CD4-positive, alpha-beta memory T cell (primary cell): ENCODE data around the gene ASAP3. TPM values are rescaled to one million over a fixed set of nuclear protein-coding genes. Genes with fewer than 3 reads are reported as not detected.
A peak's percentile ranks its signal among the peaks of the same experiment; 100 is the strongest.

Experiments used
- CTCF ChIA-PET: fragments of 350-600 bp; sonication (Branson Sonifier 250); formaldehyde crosslinking; loops from one replicate; lab custom pipeline; 2021; ENCODE audit warnings: inconsistent platforms; ENCODE audit not compliant: partially characterized antibody; lab: Charles Lee
- POLR2A ChIA-PET: fragments of 350-600 bp; sonication (Branson Sonifier 250); formaldehyde crosslinking; loops from one replicate; lab custom pipeline; 2021; ENCODE audit not compliant: partially characterized antibody; lab: Charles Lee
- DNase-seq, 5 donors: peaks; one replicate each; pipeline versions ENCODE4 v3.0.0 to v3.0.0-alpha.2; 2020 to 2022; ENCODE audit warnings: mixed read lengths in 1 of 5
- H3K27ac ChIP-seq: one replicate; pipeline ENCODE4 v1.7.0; 2013; ENCODE audit warnings: low read depth, low read length
- H3K27me3 ChIP-seq: 2 replicates; pipeline ENCODE4 v1.7.0; 2013; ENCODE audit warnings: mild to moderate bottlenecking, low read length, moderate library complexity; ENCODE audit not compliant: insufficient read depth
- H3K36me3 ChIP-seq: 2 replicates; pipeline ENCODE4 v1.7.0; 2013; ENCODE audit warnings: mild to moderate bottlenecking, low read length, moderate library complexity; ENCODE audit not compliant: insufficient read depth
- H3K4me1 ChIP-seq: 2 replicates; pipeline ENCODE4 v1.7.0; 2013; ENCODE audit warnings: mild to moderate bottlenecking, low read length, moderate library complexity; ENCODE audit not compliant: insufficient read depth
- H3K4me3 ChIP-seq, 2 donors: one replicate each; pipeline ENCODE4 v1.7.0; 2013; ENCODE audit warnings: low read length in 2 of 2, mild to moderate bottlenecking in 1 of 2
- H3K9me3 ChIP-seq, 2 donors: one replicate each; pipeline ENCODE4 v1.7.0; 2013; ENCODE audit warnings: low read length in 2 of 2, control low read depth in 1 of 2; ENCODE audit not compliant: control insufficient read depth in 1 of 2
- H3K27ac Mint-ChIP-seq, 7 donors: one replicate each; pipeline ENCODE4 v1.8.0; 2020 to 2021; ENCODE audit warnings: mixed read lengths in 7 of 7, mild to moderate bottlenecking in 6 of 7, inconsistent platforms in 3 of 7, moderate library complexity in 3 of 7
- H3K27me3 Mint-ChIP-seq, 2 donors: one replicate each; pipeline ENCODE4 v1.8.0; 2020 to 2021; ENCODE audit warnings: mixed read lengths in 2 of 2
- H3K36me3 Mint-ChIP-seq, 2 donors: one replicate each; pipeline ENCODE4 v1.8.0; 2020 to 2021; ENCODE audit warnings: mixed read lengths in 2 of 2, inconsistent platforms in 1 of 2, mild to moderate bottlenecking in 1 of 2
- H3K4me1 Mint-ChIP-seq, 4 donors: one replicate each; pipeline ENCODE4 v1.8.0; 2020 to 2021; ENCODE audit warnings: mixed read lengths in 4 of 4, mild to moderate bottlenecking in 1 of 4
- H3K4me3 Mint-ChIP-seq, 8 donors: one replicate each; pipeline ENCODE4 v1.8.0; 2020 to 2021; ENCODE audit warnings: mixed read lengths in 8 of 8, mild to moderate bottlenecking in 7 of 8, moderate library complexity in 6 of 8, inconsistent platforms in 3 of 8
- H3K9me3 Mint-ChIP-seq, 8 donors: one replicate each; pipeline ENCODE4 v1.8.0; 2020 to 2021; ENCODE audit warnings: mixed read lengths in 8 of 8, mild to moderate bottlenecking in 5 of 8, inconsistent platforms in 3 of 8, moderate library complexity in 1 of 8
- intact Hi-C: fragments of 100-400 bp; cut with micrococcal nuclease; formaldehyde crosslinking; loops from one replicate; pipeline ENCODE4 v1.15.1; 2023
- polyA plus RNA-seq, 2 donors: library from polyadenylated mRNA; unstranded; fragments of 300-500 nt; fragmentation: Illumina TruSeq; gene quantifications; one replicate each; pipeline ENCODE4 v1.2.3, GENCODE V29; 2021
- total RNA-seq, 2 experiments: library from RNA; stranded (reverse); gene quantifications; one replicate each; pipeline ENCODE4 v1.2.3, GENCODE V29; 2021

The ASAP3 gene
- total and polyA plus RNA-seq, 4 experiments from 2014 or later, result 0.73 to 1.4 (median 1.3) TPM

DNA sequence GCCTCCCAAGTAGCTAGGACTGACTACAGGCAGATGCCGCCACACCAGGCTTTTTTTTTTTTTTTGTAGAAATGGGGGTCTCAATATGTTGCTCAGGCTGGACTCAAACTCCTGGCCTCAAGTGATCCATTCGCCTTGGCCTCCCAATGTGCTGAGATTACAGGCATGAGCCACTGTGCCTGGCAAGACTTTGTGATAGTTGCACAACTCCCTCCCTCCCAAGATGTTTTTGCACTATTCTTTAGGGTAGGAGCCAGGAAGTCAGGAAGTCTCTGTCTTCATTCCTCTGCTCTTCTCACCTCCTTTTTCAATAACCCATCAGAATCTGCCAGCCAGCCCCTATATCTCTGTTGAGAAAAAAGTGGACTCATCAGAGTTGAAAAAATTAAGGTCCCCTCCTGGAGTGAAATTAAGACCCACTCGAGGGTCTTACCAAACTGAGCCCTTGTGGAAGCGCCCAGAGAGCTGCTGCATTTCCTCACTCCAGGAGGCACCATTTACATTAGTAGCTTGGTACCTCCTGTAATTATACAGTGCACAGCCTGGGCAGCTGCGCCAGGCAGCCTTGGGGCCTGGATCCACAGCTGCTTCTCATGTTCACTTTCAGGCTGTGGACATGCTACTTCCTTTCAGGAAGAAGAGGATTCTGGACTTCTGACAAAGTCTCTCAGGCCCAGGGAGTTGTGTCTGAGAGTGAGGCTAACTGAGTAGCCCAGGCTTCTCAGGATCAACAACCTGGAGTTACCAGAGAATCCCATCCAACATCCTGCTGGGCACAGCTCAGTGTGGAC is 83.5 kb downstream of the ASAP3 start:
- no peak overlapping the region for H3K4me3 ChIP-seq
- no peaks in the 10 kb centered on the region for H3K9me3 Mint-ChIP-seq
- H3K27me3 ChIP-seq, result no peaks in the 10 kb centered on the region
- H3K27ac Mint-ChIP-seq, result no peak overlapping the region
- ChIA-PET CTCF (interaction anchor here (0.9 to 1.4 kb wide), 2 partner anchors 25 kb away, joined by 3 to 4 read pairs; no protein-coding TSS in a partner anchor), POLR2A (no interaction called here)
- peaks cover 16 to 17% of the 10 kb centered on the region in 2 donors for H3K36me3 Mint-ChIP-seq
- H3K4me1 Mint-ChIP-seq, result peaks cover 8 to 12% (median 10%) of the 10 kb centered on the region in 4 donors
- intact Hi-C loops, result loop anchor here (5.0 kb wide), 2 partner anchors 58 to 303 kb away; partner anchors contain the start of gene HNRNPR
- DNase-seq, result no peak
- H3K4me1 ChIP-seq, result peaks cover 11% of the 10 kb centered on the region
- H3K36me3 ChIP-seq, result no peaks in the 10 kb centered on the region
- H3K9me3 ChIP-seq, result no peaks in the 10 kb centered on the region
- H3K27me3 Mint-ChIP-seq, result no peaks in the 10 kb centered on the region
- H3K4me3 Mint-ChIP-seq, result peak overlapping the region in 1 of 8 donors; percentile 21
- no peak overlapping the region for H3K27ac ChIP-seq

DNA sequence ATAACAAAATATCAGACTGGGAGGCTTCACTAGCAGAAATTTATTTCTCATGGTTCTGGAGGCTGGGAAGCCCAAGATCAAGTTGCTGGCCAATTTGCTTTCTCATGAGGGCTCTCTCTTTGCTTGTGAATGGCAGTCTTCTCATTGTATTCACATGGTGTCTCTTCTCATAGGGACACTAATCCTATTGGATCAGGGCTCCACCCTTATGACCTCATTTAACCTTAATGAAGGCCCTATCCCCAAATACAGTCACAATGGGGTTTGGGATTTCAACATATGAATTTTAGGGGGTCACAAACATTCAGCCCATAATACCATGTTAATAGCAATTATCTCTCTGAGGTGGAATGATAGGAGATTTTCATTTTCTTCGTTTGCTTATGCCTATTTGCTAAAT is 84.8 kb downstream of the ASAP3 start:
- ChIA-PET POLR2A (no interaction called here), CTCF (no interaction called here)
- Histone ChIP-seq H3K36me3 (no peaks in the 10 kb centered on the region), H3K9me3 (no peaks in the 10 kb centered on the region), H3K4me3 (no peak overlapping the region), H3K4me1 (peaks cover 8% of the 10 kb centered on the region), H3K27me3 (no peaks in the 10 kb centered on the region), H3K27ac (no peak overlapping the region)
- H3K9me3 Mint-ChIP-seq, result no peaks in the 10 kb centered on the region
- H3K27ac Mint-ChIP-seq, result no peak overlapping the region
- H3K27me3 Mint-ChIP-seq, result no peaks in the 10 kb centered on the region
- intact Hi-C loops, result no loop called here
- H3K4me1 Mint-ChIP-seq, result peaks cover 5 to 9% (median 7%) of the 10 kb centered on the region in 4 donors
- DNase-seq, result no peak
- H3K4me3 Mint-ChIP-seq, result no peak overlapping the region
- peaks cover 16 to 17% of the 10 kb centered on the region in 2 donors for H3K36me3 Mint-ChIP-seq

DNA sequence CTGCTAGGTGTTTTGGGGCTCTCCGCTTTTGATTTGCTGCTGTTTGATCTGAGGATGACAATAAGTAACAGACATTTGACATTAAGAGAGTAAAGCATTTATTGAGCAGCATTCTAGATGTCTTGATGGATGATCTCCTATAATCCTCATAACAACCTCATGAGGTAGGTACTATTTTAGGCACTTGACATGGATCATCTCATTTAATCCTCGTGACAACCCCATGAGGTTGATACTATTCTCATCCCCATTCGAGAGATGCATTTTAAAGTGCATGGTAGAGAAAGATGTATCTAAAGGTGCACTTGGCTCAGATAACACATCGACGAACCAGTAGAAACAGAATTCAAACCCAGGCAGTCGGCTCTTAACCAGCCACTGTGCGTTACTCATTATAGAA is 86.1 kb downstream of the ASAP3 start:
- CTCF ChIA-PET, result no interaction called here
- H3K4me3 ChIP-seq, result no peak overlapping the region
- H3K36me3 Mint-ChIP-seq, result peaks cover 15 to 16% of the 10 kb centered on the region in 2 donors

DNA sequence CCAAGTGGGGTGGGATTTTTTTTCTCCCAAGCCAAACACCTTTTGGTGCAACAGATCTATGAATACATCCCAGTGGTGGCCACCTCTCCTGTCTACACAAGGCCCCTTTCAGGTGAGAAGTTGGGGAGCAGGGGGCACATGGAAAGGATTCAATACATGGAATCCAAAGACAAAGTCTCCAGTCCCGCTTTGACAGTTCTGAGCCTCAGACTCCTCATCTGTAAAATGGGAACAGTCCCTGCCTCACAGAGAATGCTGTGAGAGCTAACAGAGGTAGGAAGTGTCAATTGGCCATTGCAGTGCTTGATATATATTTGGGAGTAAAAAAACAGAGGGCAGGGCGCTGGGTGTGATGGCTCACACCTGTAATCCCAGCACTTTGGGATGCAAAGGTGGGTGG is 87.6 kb downstream of the ASAP3 start:
- H3K27me3 Mint-ChIP-seq, result no peaks in the 10 kb centered on the region

More for the DNA sequence above, 86.1 kb downstream of the ASAP3 start:
- no peak overlapping the region for H3K27ac ChIP-seq
- no peak overlapping the region for H3K4me3 Mint-ChIP-seq
- no peaks in the 10 kb centered on the region for H3K36me3 ChIP-seq
- no peaks in the 10 kb centered on the region for H3K9me3 ChIP-seq
- peak overlapping the region in 1 of 7 donors; percentile 35 for H3K27ac Mint-ChIP-seq
- H3K9me3 Mint-ChIP-seq, result no peaks in the 10 kb centered on the region
- H3K4me1 Mint-ChIP-seq, result peaks cover 0 to 3% (median under 1%) of the 10 kb centered on the region in 4 donors
- intact Hi-C loops, result no loop called here
- POLR2A ChIA-PET, result no interaction called here
- H3K4me1 ChIP-seq, result no peaks in the 10 kb centered on the region
- no peak for DNase-seq
- H3K27me3 Mint-ChIP-seq, result no peaks in the 10 kb centered on the region
- H3K27me3 ChIP-seq, result no peaks in the 10 kb centered on the region

DNA sequence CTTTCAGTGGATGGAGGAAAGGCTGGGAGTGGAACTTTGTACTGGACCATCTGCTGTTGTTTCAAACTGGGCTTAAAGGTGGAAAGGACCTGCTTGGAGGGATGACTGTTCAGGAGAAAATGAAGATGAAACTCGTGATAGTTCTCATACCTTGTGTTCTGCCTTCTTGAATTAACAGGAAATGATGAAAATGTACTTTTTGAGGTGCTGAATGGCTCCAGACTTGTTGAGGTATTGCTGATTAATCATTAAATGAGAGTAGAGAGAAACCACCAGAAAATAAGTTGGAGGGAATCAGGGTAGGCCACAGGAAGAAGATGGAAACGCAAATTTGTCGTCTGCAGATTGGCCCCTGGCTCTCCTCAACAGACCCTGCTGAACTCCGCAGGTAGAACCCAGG is 88.1 kb downstream of the ASAP3 start:
- H3K36me3 ChIP-seq, result no peaks in the 10 kb centered on the region
- Mint-ChIP-seq H3K4me1 (peaks cover 0 to 3% (median under 1%) of the 10 kb centered on the region in 4 donors), H3K27me3 (no peaks in the 10 kb centered on the region), H3K4me3 (no peak overlapping the region), H3K36me3 (peaks cover 12 to 16% of the 10 kb centered on the region in 2 donors), H3K9me3 (no peaks in the 10 kb centered on the region), H3K27ac (no peak overlapping the region)
- no peaks in the 10 kb centered on the region for H3K4me1 ChIP-seq
- H3K9me3 ChIP-seq, result no peaks in the 10 kb centered on the region
- no peak overlapping the region for H3K27ac ChIP-seq
- ChIA-PET CTCF (interaction anchor here (2.8 kb wide), 1 partner anchor 8 kb away, joined by 16 read pairs; no protein-coding TSS in a partner anchor), POLR2A (no interaction called here)
- no peak overlapping the region for H3K4me3 ChIP-seq
- intact Hi-C loops, result no loop called here
- no peak for DNase-seq
- no peaks in the 10 kb centered on the region for H3K27me3 ChIP-seq

More for the DNA sequence above, 87.6 kb downstream of the ASAP3 start:
- H3K4me3 Mint-ChIP-seq, result no peak overlapping the region
- H3K27me3 ChIP-seq, result no peaks in the 10 kb centered on the region
- no peaks in the 10 kb centered on the region for H3K9me3 Mint-ChIP-seq
- H3K36me3 Mint-ChIP-seq, result peaks cover 12 to 16% of the 10 kb centered on the region in 2 donors
- peak overlapping the region in 1 of 7 donors; percentile 40 for H3K27ac Mint-ChIP-seq
- no peaks in the 10 kb centered on the region for H3K4me1 ChIP-seq
- no peaks in the 10 kb centered on the region for H3K9me3 ChIP-seq
- CTCF ChIA-PET, result no interaction called here
- POLR2A ChIA-PET, result no interaction called here
- peaks cover 0 to 3% (median under 1%) of the 10 kb centered on the region in 4 donors for H3K4me1 Mint-ChIP-seq
- H3K27ac ChIP-seq, result no peak overlapping the region
- H3K36me3 ChIP-seq, result no peaks in the 10 kb centered on the region
- H3K4me3 ChIP-seq, result no peak overlapping the region
- intact Hi-C loops, result no loop called here
- DNase-seq, result no peak

DNA sequence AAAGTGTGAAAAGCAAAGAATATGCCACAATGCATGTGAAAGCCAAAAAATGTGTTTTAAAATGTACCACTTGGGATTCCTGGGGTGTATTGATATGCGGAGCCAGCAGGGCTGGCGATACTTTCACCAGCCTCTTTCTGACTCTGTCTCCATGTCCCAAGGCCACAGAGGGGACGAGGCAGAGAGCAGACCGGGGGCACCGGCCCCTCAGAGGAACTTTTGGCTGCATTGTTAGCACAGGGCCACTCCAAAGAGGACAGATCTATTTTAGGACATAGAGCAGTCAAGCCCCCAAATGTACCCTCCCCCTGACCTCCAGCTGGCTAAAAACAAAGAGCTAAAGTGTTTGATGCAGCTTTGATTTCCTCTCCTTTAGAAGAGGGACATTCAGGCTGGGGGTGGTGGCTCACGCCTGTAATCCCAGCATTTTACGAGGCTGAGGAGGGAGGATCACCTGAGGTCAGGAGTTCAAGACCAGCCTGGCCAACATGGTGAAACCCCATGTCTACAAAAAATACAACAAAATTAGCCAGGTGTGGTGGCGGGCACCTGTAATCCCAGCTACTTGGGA is 88.7 kb downstream of the ASAP3 start:
- intact Hi-C loops, result no loop called here

DNA sequence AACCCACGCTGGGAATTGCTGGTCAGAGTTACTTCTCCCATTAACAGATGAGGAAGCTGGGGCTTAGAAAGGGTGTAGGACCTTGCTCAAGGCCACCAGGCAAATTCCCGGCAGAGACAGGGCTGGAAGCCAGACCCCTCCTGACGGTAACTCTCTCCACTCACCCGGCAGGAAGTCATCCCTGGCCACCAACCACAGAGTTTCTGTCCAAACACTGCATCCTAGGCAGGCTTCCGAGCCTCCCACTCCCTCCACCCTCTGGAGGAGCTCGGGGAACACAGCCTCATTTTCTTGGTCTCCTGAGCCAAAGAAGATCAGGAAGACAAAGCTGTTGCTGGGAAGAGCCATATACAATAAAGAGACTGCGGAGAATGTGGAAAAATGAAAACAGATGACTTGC is 89.3 kb downstream of the ASAP3 start:
- POLR2A ChIA-PET, result no interaction called here

More for the DNA sequence above, 88.7 kb downstream of the ASAP3 start:
- no peaks in the 10 kb centered on the region for H3K4me1 ChIP-seq
- no peaks in the 10 kb centered on the region for H3K27me3 ChIP-seq
- no peak overlapping the region for H3K4me3 ChIP-seq
- peaks cover 9 to 12% of the 10 kb centered on the region in 2 donors for H3K36me3 Mint-ChIP-seq
- H3K4me1 Mint-ChIP-seq, result peaks cover 0 to 3% (median under 1%) of the 10 kb centered on the region in 4 donors
- H3K36me3 ChIP-seq, result no peaks in the 10 kb centered on the region
- H3K9me3 ChIP-seq, result no peaks in the 10 kb centered on the region
- H3K27ac ChIP-seq, result no peak overlapping the region
- ChIA-PET POLR2A (no interaction called here), CTCF (interaction anchor here (1.2 to 2.8 kb wide), 2 partner anchors 9 to 102 kb away, joined by 3 to 16 read pairs; no protein-coding TSS in a partner anchor)
- no peak for DNase-seq
- H3K4me3 Mint-ChIP-seq, result no peak overlapping the region
- H3K9me3 Mint-ChIP-seq, result no peaks in the 10 kb centered on the region
- peak overlapping the region in 1 of 7 donors; percentile 67 for H3K27ac Mint-ChIP-seq
- peaks cover 0 to 3% of the 10 kb centered on the region in 2 donors for H3K27me3 Mint-ChIP-seq

More for the DNA sequence above, 89.3 kb downstream of the ASAP3 start:
- Histone ChIP-seq H3K4me1 (no peaks in the 10 kb centered on the region), H3K36me3 (no peaks in the 10 kb centered on the region), H3K27me3 (no peaks in the 10 kb centered on the region), H3K9me3 (no peaks in the 10 kb centered on the region), H3K27ac (no peak overlapping the region), H3K4me3 (no peak overlapping the region)
- intact Hi-C loops, result no loop called here
- Mint-ChIP-seq H3K27me3 (peaks cover 0 to 3% of the 10 kb centered on the region in 2 donors), H3K9me3 (no peaks in the 10 kb centered on the region), H3K36me3 (peaks cover 9 to 10% of the 10 kb centered on the region in 2 donors), H3K4me1 (peaks cover 0 to 3% (median under 1%) of the 10 kb centered on the region in 4 donors), H3K27ac (peak overlapping the region in 1 of 7 donors; percentile 67), H3K4me3 (no peak overlapping the region)
- DNase-seq, result no peak
- CTCF ChIA-PET, result interaction anchor here (1.2 to 2.8 kb wide), 2 partner anchors 9 to 103 kb away, joined by 3 to 16 read pairs; no protein-coding TSS in a partner anchor
